Endothelial cell of umbilical vein (primary cell): Measurements from ENCODE around the gene HS3ST3B1. TPM values are rescaled to one million over a fixed set of nuclear protein-coding genes. Genes with fewer than 3 reads are reported as not detected.

ENCODE experiments used
- BruUV-seq: library from RNA; stranded (reverse); fragments of 400-500 nt; replicated peaks from 2 replicates; lab custom pipeline; 2021; lab: Mats Ljungman, UMichigan
- CTCF ChIA-PET: fragments of 300-600, 350-600 bp; sonication (Branson Sonifier 250); formaldehyde crosslinking; loops from one replicate; lab custom pipeline; 2021; ENCODE audit warnings: antibody characterized with exemption, inconsistent platforms; lab: Charles Lee
- POLR2A ChIA-PET: fragments of 300-600, 350-600 bp; sonication (Branson Sonifier 250); formaldehyde crosslinking; loops from one replicate; lab custom pipeline; 2021; ENCODE audit warnings: antibody characterized with exemption, inconsistent platforms; lab: Charles Lee
- DNase-seq: peaks from one replicate; pipeline ENCODE4 v3.0.0-alpha.2; 2011; ENCODE audit warnings: low read depth, low spot score
- FAIRE-seq: peaks from 2 replicates; lab custom pipeline; 2011; peaks lifted over from hg19 to GRCh38; lab: Jason Lieb, UNC
- H2AFZ ChIP-seq: 2 replicates; pipeline ENCODE4 v1.6.0; 2012; ENCODE audit warnings: low read depth, low read length, control low read depth, inconsistent platforms
- H3K27ac ChIP-seq: 2 replicates; pipeline ENCODE4 v1.5.1; 2011; ENCODE audit warnings: low read depth, mild to moderate bottlenecking, control low read depth, low read length, moderate library complexity; ENCODE audit not compliant: insufficient read depth
- H3K27me3 ChIP-seq, 2 experiments: 2 replicates each; pipeline versions ENCODE4 v1.6.0 to v1.6.1; 2011; ENCODE audit warnings: low read length in 2 of 2, mixed read lengths in 1 of 2; ENCODE audit not compliant: control insufficient read depth in 2 of 2, insufficient read depth in 2 of 2
- H3K36me3 ChIP-seq, 2 experiments: 2 replicates in 1 of 2; 3 replicates in 1 of 2; pipeline ENCODE4 v1.5.1; 2011; ENCODE audit warnings: low read length in 2 of 2, mild to moderate bottlenecking in 1 of 2, moderate library complexity in 1 of 2; ENCODE audit not compliant: control insufficient read depth in 2 of 2, insufficient read depth in 2 of 2; ENCODE audit errors: extremely low read depth in 1 of 2
- H3K4me1 ChIP-seq: 3 replicates; pipeline ENCODE4 v1.5.1; 2011; ENCODE audit warnings: mild to moderate bottlenecking, low read length; ENCODE audit not compliant: control insufficient read depth, insufficient read depth; ENCODE audit errors: extremely low read depth
- H3K4me2 ChIP-seq: 2 replicates; pipeline ENCODE4 v1.6.1; 2011; ENCODE audit warnings: low read length, control low read depth, mixed read lengths; ENCODE audit not compliant: insufficient read depth
- H3K4me3 ChIP-seq, 3 experiments: fragments of 200-600 bp in 1 of 3; sonication (generic), shearing (Covaris generic) in 1 of 3; replicated peaks in 1 of 3; 2 replicates each; pipeline ENCODE4 v1.5.1; 2011 to 2016; ENCODE audit warnings: control low read depth in 3 of 3, low read length in 3 of 3, mild to moderate bottlenecking in 2 of 3, inconsistent platforms in 1 of 3, low read depth in 1 of 3, moderate library complexity in 1 of 3; ENCODE audit not compliant: insufficient read depth in 1 of 3
- H3K79me2 ChIP-seq: 2 replicates; pipeline ENCODE4 v1.6.0; 2012; ENCODE audit warnings: low read length, inconsistent platforms; ENCODE audit not compliant: control insufficient read depth, insufficient read depth
- H3K9ac ChIP-seq: replicated peaks from 2 replicates; pipeline ENCODE3; 2011; ENCODE audit warnings: low read length, control low read depth; ENCODE audit not compliant: insufficient read depth; ENCODE audit errors: extremely low read depth
- H3K9me1 ChIP-seq: replicated peaks from 3 replicates; pipeline ENCODE4 v1.6.0; 2011; ENCODE audit warnings: mild to moderate bottlenecking, low read length; ENCODE audit not compliant: control insufficient read depth, insufficient read depth; ENCODE audit errors: extremely low read depth
- H3K9me3 ChIP-seq: replicated peaks from 2 replicates; pipeline ENCODE4 v1.5.1; 2012; ENCODE audit warnings: low read length, inconsistent platforms; ENCODE audit not compliant: control insufficient read depth, insufficient read depth
- H4K20me1 ChIP-seq: replicated peaks from 2 replicates; pipeline ENCODE3; 2011; ENCODE audit warnings: mild to moderate bottlenecking, low read length; ENCODE audit not compliant: control insufficient read depth, insufficient read depth; ENCODE audit errors: extremely low read depth
- EZH2 ChIP-seq: IDR thresholded peaks from 2 replicates; pipeline ENCODE4 v1.6.1; 2012; ENCODE audit warnings: borderline replicate concordance, low read depth, mild to moderate bottlenecking, moderate library complexity, low read length, inconsistent platforms; ENCODE audit not compliant: severe bottlenecking
- FOS ChIP-seq: IDR thresholded peaks from 2 replicates; pipeline ENCODE4 v1.6.1; 2011; ENCODE audit warnings: mild to moderate bottlenecking, low read length, moderate library complexity, borderline replicate concordance; ENCODE audit not compliant: insufficient read depth
- GATA2 ChIP-seq: IDR thresholded peaks from 2 replicates; pipeline ENCODE4 v1.7.0; 2011; ENCODE audit warnings: low read depth, mild to moderate bottlenecking, moderate library complexity, mixed read lengths, low read length; ENCODE audit not compliant: insufficient read length, insufficient read depth
- JUN ChIP-seq: IDR thresholded peaks from 2 replicates; pipeline ENCODE4 v1.6.1; 2011; ENCODE audit warnings: borderline replicate concordance, low read depth; ENCODE audit not compliant: insufficient read length, insufficient read depth
- MAX ChIP-seq: IDR thresholded peaks from 2 replicates; pipeline ENCODE4 v1.6.1; 2011; ENCODE audit not compliant: insufficient read depth, insufficient read length
- dilution Hi-C: fragments of 300-500 bp; cut with MboI; formaldehyde crosslinking; loops from one replicate; pipeline ENCODE4 v1.15.0; 2019; ENCODE audit warnings: low sequenced_read_pairs; ENCODE audit not compliant: extremely low pct_ligation_motif_present
- intact Hi-C: fragments of 100-400 bp; cut with micrococcal nuclease; formaldehyde crosslinking; loops from one replicate; pipeline ENCODE4 v1.10.0; 2022
- polyA plus RNA-seq, 4 experiments: library from polyadenylated mRNA; depleted of rRNA in 3 of 4; stranded (reverse) in 3 of 4; unstranded in 1 of 4; fragments of >200 nt; gene quantifications; 2 replicates each; pipeline versions ENCODE4 v1.2.1 to v1.2.3, GENCODE V29; 2011 to 2012; ENCODE audit warnings: missing spikeins in 1 of 4
- total RNA-seq: library from RNA; stranded (reverse); gene quantifications from 2 replicates; pipeline ENCODE4 v1.2.3, GENCODE V29; 2021
- TF ChIP-seq, protein P1 (sequence below), 2 donors: IDR thresholded peaks; 1 replicate in 1 of 2; 2 replicates in 1 of 2; pipeline ENCODE4 v1.5.1; 2011; ENCODE audit warnings: low read length in 2 of 2, mild to moderate bottlenecking in 2 of 2, moderate library complexity in 2 of 2, control low read depth in 1 of 2, inconsistent platforms in 1 of 2, low read depth in 1 of 2; ENCODE audit not compliant: insufficient read depth in 1 of 2; ENCODE audit errors: extremely low read depth in 1 of 2

HS3ST3B1 gene
- total and polyA plus RNA-seq, 2 donors (not counting 3 experiments of a cell fraction or from before 2014, with no cell fraction given) = not detected

DNA sequence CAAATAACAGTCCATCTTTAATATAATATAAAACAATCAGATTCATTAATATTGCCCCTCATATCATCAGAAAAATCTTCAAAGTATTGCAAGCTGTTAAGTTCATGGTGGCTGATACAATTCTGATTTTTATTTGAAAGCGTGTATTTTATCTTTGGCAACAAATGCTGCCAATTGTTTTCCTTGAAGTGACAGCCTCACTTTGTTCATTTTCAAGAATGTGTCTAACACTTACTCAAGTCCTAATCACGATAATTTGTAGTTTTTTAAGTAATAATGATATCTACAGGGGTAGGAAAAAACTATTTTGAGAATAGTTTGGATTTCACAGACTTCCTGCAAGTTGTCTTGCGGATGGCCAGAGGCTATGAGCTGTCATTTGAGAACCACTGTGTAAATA lies 75.8 kb downstream of the HS3ST3B1 start:
- BruUV-seq = no TSS peak
- no peaks in the 10 kb centered on the region for H3K36me3 ChIP-seq
- no peaks in the 10 kb centered on the region for H3K4me1 ChIP-seq
- H3K27me3 ChIP-seq = no peaks in the 10 kb centered on the region
- no peak overlapping the region for H3K4me3 ChIP-seq
- H3K9me1 ChIP-seq = no peaks in the 10 kb centered on the region
- H3K27ac ChIP-seq = no peak overlapping the region
- no peak overlapping the region for H3K4me2 ChIP-seq
- no peak for FAIRE-seq
- no peaks in the 10 kb centered on the region for H4K20me1 ChIP-seq
- no peak overlapping the region for H2AFZ ChIP-seq
- intact Hi-C loops (no loop called here), dilution Hi-C loops (no loop called here)
- H3K9me3 ChIP-seq = peaks cover 3% of the 10 kb centered on the region
- TF ChIP-seq, protein P1, sequence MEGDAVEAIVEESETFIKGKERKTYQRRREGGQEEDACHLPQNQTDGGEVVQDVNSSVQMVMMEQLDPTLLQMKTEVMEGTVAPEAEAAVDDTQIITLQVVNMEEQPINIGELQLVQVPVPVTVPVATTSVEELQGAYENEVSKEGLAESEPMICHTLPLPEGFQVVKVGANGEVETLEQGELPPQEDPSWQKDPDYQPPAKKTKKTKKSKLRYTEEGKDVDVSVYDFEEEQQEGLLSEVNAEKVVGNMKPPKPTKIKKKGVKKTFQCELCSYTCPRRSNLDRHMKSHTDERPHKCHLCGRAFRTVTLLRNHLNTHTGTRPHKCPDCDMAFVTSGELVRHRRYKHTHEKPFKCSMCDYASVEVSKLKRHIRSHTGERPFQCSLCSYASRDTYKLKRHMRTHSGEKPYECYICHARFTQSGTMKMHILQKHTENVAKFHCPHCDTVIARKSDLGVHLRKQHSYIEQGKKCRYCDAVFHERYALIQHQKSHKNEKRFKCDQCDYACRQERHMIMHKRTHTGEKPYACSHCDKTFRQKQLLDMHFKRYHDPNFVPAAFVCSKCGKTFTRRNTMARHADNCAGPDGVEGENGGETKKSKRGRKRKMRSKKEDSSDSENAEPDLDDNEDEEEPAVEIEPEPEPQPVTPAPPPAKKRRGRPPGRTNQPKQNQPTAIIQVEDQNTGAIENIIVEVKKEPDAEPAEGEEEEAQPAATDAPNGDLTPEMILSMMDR (IDR thresholded peaks at IDR 0.05; ENCODE audit: extremely low read depth in 1 of 2, insufficient read depth in 1 of 2, low read depth in 1 of 2, low read length in 2 of 2) = no peak
- TF ChIP-seq GATA2 = no peak
- TF ChIP-seq FOS = no peak
- TF ChIP-seq EZH2 = no peak
- TF ChIP-seq MAX = no peak
- ChIA-PET CTCF (no interaction called here), POLR2A (no interaction called here)
- H3K9ac ChIP-seq = no peak overlapping the region
- no peaks in the 10 kb centered on the region for H3K79me2 ChIP-seq
- no peak for DNase-seq

DNA sequence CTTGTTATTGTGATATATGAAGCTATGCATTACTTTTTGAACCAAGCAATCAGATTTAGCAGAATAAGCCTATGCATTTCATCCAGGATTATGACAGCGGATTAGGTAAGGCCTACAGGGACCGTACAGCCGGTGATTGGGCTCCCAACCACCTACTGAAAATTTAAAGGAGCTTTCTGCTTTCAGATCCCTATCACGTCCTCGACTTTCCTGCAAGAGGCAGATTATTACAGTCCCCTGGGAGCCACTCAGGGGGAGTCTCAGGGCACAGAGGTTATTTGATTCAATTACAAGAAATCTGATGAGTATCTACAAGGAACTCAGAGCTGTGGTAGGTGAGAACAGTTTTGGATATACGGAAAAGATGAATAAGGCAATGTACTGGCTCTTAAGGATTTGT lies 80.7 kb downstream of the HS3ST3B1 start:
- no peaks in the 10 kb centered on the region for H3K36me3 ChIP-seq
- no peak overlapping the region for H3K9ac ChIP-seq
- H3K27ac ChIP-seq = no peak overlapping the region
- H3K4me3 ChIP-seq = no peak overlapping the region
- H3K79me2 ChIP-seq = no peaks in the 10 kb centered on the region
- ChIA-PET POLR2A (no interaction called here), CTCF (no interaction called here)
- H3K9me1 ChIP-seq = no peaks in the 10 kb centered on the region
- TF ChIP-seq JUN (no peak), MAX (no peak), EZH2 (no peak), FOS (no peak), GATA2 (no peak)
- TF ChIP-seq, protein P1 (IDR thresholded peaks at IDR 0.05; ENCODE audit: extremely low read depth in 1 of 2, insufficient read depth in 1 of 2, low read depth in 1 of 2, low read length in 2 of 2) = no peak
- BruUV-seq = no TSS peak
- no peaks in the 10 kb centered on the region for H4K20me1 ChIP-seq
- no peak overlapping the region for H2AFZ ChIP-seq
- DNase-seq = no peak
- no peak overlapping the region for H3K4me2 ChIP-seq
- H3K27me3 ChIP-seq = no peaks in the 10 kb centered on the region
- dilution Hi-C loops (no loop called here), intact Hi-C loops (no loop called here)
- H3K9me3 ChIP-seq = no peaks in the 10 kb centered on the region
- no peak for FAIRE-seq
- no peaks in the 10 kb centered on the region for H3K4me1 ChIP-seq
